ENCODE measurements around the gene CNKSR2. TPM values are rescaled to one million over a fixed set of nuclear protein-coding genes. Genes with fewer than 3 reads are reported as not detected.

Gene CNKSR2
- total RNA-seq, 1 donor from 2014 or later: not detected

GRCh38 chrX:21666679-21667078 lies 292.5 kb downstream of the CNKSR2 start:
- no peak for DNase-seq (ENCODE audit: low read depth in 2 of 2)

DNA sequence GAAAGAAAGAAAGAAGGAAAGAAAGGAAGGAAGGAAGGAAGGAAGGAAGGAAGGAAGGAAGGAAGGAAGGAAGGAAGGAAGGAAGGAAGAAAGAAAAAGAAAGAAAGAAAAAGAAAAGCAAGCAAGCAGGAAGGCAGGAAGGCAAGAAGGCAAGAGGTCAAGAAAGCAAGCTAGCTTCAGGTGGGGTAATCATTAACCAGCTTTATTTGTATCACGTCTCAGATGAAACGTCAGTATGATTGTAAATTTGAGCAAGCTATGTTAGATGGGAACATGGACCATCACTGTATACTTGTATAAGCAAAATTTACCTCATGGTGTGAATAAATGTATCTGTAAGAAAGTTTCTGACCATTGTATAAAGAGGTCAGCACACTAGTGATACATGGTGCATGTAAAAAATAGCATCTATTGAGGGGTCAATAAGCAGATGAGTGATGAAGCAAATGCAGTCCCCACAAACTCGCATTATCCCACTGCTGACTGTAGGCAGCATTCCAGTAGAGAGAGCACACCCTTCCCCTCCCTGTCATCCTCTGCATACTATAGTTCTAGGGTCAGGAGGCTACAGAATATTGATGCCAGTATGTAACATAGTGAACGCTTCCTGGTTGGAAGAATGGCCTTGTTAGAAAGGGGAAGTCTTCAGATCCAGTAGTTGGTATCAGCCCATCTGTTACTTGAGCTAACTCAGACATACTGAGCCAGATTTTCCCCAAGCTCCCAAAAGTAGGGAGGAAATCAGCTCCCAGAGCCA lies 300.4 kb downstream of the CNKSR2 start:
- DNase-seq (ENCODE audit: low read depth in 2 of 2): no peak

DNA sequence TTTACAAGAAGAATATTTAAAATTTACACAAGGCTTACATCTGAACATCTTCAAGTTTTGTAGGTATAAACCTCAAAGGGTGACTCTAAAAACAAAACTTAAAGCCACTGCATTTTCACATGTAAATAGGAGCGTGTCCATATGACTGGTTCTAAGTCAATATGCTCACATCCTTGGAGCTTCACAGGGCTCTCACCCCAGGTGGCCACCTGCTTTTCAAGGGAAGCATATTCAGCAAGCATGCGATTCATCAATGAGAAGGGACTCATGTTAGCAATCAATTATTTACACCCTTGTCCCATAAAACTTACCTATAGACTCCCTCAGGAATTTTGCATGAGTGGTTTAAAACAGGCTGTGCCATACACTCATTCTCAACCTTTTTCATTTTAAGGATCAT lies 301.7 kb downstream of the CNKSR2 start:
- no peak for DNase-seq (ENCODE audit: low read depth in 2 of 2)

GRCh38 chrX:21678048-21678612 lies 303.9 kb downstream of the CNKSR2 start:
- DNase-seq (ENCODE audit: low read depth in 2 of 2): no peak

GRCh38 chrX:21683941-21684340 lies 309.7 kb downstream of the CNKSR2 start:
- no peak for DNase-seq (ENCODE audit: low read depth in 2 of 2)

- DNase-seq (ENCODE audit: low read depth in 2 of 2): no peak
These were observed 317.3 kb downstream of the CNKSR2 start for GRCh38 chrX:21691512-21692018.

- DNase-seq (ENCODE audit: low read depth in 2 of 2): peak in 1 of 2 donors; percentile 15
These were observed 324.1 kb downstream of the CNKSR2 start for GRCh38 chrX:21698272-21698671.

GRCh38 chrX:21699136-21699535 lies 324.9 kb downstream of the CNKSR2 start:
- peak in 1 of 2 donors; percentile 1 for DNase-seq (ENCODE audit: low read depth in 2 of 2)

- DNase-seq (ENCODE audit: low read depth in 2 of 2): no peak
These were observed 326.1 kb downstream of the CNKSR2 start for GRCh38 chrX:21700275-21700674.

- no peak for DNase-seq (ENCODE audit: low read depth in 2 of 2)
These were observed 326.7 kb downstream of the CNKSR2 start for GRCh38 chrX:21700967-21701366.

GRCh38 chrX:21702725-21703124 lies 328.5 kb downstream of the CNKSR2 start:
- DNase-seq (ENCODE audit: low read depth in 2 of 2): no peak

Data from lung microvascular endothelial cell (primary cell).